HG02571 (cell line): Measurements from ENCODE around the gene PRRX2.

ENCODE experiments used
- ATAC-seq: cut with Tn5 transposase; IDR thresholded peaks from one replicate; pipeline ENCODE4 v1.9.1; 2021; ENCODE audit warnings: mild to moderate bottlenecking, moderate library complexity; ENCODE audit not compliant: unreplicated experiment

The PRRX2 gene

DNA sequence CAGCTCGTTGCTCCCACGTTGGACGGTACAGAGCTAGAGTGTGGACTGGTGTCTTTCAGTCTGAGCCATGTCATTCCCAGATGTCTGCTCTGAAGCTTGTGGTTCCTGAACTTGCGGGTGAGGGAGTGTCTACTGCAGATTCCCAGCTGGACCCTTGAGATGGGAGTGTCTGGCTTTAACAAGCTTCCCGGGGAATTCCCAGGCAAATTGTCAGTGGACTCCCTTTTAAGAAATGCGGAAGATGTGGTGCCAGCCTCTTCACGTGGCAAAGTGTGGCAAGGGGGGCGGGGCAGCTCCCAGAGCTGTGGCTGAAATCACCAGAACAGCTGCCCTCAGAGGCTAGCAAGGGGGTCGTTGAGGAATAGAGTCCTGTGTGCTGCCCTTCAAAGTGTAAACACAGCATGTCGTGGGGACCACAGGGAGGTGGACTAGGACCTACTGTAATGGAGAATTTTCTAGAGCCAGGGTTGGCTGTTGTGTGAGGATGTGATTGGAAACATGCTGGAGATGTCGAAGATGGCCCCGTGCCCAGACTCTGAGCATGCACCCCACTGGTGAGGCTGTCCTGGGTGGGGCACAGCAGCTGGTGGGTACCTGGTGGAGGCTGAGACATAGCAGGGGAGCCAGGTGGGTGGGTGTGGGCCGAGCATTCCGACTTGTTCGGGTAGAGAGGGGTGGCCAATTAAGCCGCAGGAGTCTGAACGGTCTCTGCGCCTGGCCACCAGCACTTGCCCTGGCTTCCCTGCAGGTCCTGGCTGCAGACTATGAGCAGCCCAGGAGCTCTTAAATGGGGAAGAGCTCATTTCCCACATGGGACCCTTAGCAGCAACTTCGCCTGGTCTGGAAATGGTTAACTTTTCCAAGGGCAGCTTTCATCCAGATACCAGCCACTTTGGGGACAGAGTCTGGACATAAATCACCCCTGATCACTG is 37.4 kb downstream of the PRRX2 start:
- no peak for ATAC-seq

DNA sequence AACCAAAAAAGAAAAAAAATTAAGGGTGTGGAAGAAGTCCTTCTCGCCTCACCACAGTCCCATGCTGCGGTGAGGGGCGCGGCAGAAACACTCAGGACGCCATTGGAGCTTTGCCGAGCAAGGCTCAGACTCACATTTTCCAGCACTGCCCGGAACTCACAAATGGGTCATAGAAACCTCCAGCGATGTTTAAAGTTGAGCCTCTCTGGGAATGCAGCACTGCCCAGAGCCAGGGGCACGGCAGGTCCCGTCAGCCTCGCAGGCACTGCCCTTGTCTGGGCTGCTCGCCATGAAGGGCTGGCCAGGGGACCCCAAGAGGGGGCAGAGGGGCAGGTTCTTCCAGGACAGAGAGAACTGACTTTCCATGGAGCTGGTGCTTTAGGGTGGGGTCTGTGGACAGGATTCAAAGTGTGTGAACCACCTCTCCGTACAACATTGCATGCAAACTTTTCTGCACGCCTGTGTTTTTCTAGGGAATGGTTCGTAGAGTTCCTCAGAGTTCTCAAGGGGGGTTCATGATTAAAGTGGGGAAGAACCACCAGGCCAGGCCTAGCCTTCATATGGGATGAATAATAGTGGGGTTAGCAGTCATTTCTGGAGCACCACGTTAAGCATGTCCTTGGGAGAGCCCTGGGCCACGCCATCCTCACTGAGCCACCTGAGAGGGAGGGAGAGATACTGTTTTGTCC is 38.4 kb downstream of the PRRX2 start:
- no peak for ATAC-seq

DNA sequence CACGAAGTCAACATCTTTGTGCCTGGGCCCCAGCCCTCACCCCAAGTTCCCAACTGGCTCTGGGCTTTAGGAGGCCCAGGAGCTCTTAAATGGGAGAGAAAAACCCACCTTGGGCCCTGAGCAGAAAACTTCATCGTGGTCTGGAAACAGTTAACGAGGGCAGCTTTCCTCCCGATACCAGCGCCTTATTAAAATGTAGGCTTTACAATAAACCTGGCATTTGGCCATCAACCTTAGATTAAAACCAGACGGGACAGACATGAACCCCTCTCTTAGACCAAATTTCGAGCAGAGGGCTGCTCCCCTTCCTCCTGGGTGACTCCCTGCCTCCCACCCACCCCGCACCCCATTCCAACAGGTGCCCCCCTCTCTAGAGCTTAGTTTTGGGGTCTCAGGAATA is 39.4 kb downstream of the PRRX2 start:
- ATAC-seq: no peak

DNA sequence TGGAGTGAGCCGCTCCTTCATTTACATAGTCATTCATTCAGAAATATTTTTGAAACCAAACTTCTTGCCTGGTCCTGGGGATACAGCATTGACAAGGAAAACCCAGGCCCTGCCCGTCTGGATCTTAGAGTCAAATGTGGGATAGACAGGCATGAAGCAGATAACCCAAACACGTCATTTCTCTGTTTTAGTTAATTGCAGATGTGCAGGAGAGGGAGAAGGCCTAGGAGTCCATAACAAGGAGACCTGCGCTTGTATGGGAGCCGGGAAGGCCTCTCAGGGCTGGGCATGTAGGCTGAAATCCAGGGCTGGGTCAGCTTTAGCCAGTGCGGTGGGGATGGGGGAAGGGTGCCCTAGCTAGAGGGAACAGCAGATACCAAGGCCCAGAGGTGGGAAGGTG is 43.3 kb downstream of the PRRX2 start:
- no peak for ATAC-seq

- ATAC-seq: no peak
These were observed 44.2 kb downstream of the PRRX2 start for GRCh38 chr9:129709438-129710168.

GRCh38 chr9:129710169-129710453 is 44.7 kb downstream of the PRRX2 start:
- ATAC-seq: no peak

GRCh38 chr9:129712634-129713401 is 47.4 kb downstream of the PRRX2 start:
- no peak for ATAC-seq

DNA sequence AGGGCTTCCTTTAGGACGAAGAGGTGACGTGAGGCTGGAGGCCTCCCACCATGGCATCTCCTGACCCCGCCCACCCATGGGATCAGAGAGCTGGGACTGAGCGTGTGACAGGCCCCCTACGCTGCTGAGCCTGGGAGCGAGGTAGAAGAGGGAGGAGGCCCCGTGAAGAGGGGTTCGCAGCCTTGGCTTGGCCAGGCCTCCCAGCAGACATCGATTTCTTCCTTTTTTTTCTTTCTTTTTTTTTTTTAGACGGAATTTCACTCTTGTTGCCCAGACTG is 47.9 kb downstream of the PRRX2 start:
- no peak for ATAC-seq

GRCh38 chr9:129714511-129715061 is 49.1 kb downstream of the PRRX2 start:
- ATAC-seq: no peak

- no peak for ATAC-seq
These were observed 50.6 kb downstream of the PRRX2 start for GRCh38 chr9:129716091-129716490.

GRCh38 chr9:129717991-129718390 is 52.5 kb downstream of the PRRX2 start:
- ATAC-seq: no peak

DNA sequence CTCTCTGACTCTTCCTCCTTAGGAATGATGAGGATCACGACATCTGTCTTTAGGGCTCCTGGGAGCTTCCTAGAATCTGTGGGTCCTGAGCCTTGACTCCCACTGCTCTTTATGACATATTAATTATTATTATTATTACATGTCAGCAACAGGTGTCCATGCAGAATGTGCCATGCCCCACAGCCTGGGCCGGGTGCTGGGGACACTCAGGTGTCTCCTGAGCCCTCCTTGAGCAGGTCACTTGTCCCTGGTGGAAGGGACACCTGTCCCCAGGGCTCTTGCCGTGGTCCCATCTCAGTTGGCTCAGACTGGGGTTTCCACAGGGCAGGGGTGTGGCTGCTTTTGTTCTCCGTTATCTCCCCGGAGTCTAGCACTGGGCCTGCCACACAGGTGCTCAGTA is 53.2 kb downstream of the PRRX2 start:
- ATAC-seq: no peak

GRCh38 chr9:129719135-129719534 is 53.7 kb downstream of the PRRX2 start:
- ATAC-seq: no peak

DNA sequence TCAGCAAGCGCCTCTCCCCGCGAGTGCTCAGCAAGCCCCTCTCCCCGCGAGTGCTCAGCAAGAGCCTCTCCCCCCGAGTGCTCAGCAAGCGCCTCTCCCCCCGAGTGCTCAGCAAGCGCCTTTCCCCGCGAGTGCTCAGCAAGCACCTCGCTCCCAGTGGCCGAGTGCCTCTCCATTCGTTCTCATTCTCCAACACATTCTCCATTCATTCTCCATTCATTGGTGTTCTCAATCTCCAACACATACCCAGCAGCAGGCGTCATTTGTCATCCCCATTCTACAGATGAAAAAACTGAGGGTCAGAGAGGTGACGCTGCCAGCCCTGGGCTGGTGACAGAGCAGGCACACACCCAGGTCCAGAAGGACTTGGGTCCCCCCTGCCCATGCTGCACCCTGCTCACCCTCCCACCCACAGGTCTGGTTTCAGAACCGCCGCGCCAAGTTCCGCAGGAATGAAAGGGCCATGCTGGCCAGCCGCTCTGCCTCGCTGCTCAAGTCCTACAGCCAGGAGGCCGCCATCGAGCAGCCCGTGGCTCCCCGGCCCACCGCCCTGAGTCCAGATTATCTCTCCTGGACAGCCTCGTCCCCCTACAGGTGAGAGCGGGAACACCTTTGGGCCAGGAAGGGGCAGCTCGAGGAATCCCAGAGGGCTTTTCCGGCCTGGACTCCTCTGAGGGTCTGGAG is 54.9 kb downstream of the PRRX2 start:
- no peak for ATAC-seq

- ATAC-seq: no peak
These were observed 55.6 kb downstream of the PRRX2 start for GRCh38 chr9:129720865-129721545.

- no peak for ATAC-seq
These were observed 57.5 kb downstream of the PRRX2 start for GRCh38 chr9:129722913-129723312.

GRCh38 chr9:129724456-129725190 is 59.2 kb downstream of the PRRX2 start:
- no peak for ATAC-seq

DNA sequence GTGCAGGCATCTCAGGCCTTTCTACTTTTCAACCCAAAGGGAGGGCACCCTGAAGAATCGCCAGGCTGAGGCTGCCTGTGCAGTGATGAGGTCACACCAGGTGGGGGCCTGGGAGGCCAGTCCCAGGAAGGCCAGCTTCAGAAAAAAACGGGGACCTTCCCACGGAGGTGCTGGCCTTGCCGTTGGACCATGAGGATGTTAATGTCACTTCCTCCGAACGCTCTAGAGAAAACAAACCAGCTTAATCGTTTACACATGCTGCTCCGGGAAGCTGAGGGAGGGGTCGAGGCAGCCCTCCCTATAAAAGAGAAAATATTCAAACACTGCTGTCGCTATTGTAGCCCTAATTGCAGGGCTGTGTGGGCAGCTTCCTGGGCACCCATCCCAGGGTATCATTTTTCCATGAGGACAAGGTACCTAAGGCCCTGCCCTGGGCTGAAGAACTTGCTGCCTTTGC is 60.4 kb downstream of the PRRX2 start:
- ATAC-seq: no peak
